Type B pancreatic cell (in vitro differentiated cells): Measurements from ENCODE around the gene ZNF687. TPM values are rescaled to one million over a fixed set of nuclear protein-coding genes. Genes with fewer than 3 reads are reported as not detected.

Experiments
- DNase-seq: peaks from one replicate; pipeline ENCODE4 v3.0.0; 2021; ENCODE audit warnings: mixed read lengths; ENCODE audit not compliant: unreplicated experiment; ENCODE audit errors: extremely low spot score
- H3K27ac Mint-ChIP-seq: 2 replicates; pipeline ENCODE4 v1.8.0; 2021; ENCODE audit warnings: mild to moderate bottlenecking, mixed read lengths
- H3K27me3 Mint-ChIP-seq: 2 replicates; pipeline ENCODE4 v1.8.0; 2021; ENCODE audit warnings: mixed read lengths
- H3K36me3 Mint-ChIP-seq: 2 replicates; pipeline ENCODE4 v1.8.0; 2021; ENCODE audit warnings: mixed read lengths
- H3K4me1 Mint-ChIP-seq: one replicate; pipeline ENCODE4 v1.8.0; 2021; ENCODE audit warnings: mixed read lengths; ENCODE audit not compliant: unreplicated experiment
- H3K4me3 Mint-ChIP-seq: 2 replicates; pipeline ENCODE4 v1.8.0; 2021; ENCODE audit warnings: mild to moderate bottlenecking, mixed read lengths
- H3K9me3 Mint-ChIP-seq: 2 replicates; pipeline ENCODE4 v1.8.0; 2021; ENCODE audit warnings: mixed read lengths
- CTCF ChIP-seq: fragments of 200-600 bp; sonication (generic); conservative IDR thresholded peaks from 2 replicates; pipeline ENCODE4 v1.5.0; 2021; ENCODE audit warnings: antibody characterized with exemption, mild to moderate bottlenecking
- total RNA-seq: library from RNA; stranded (reverse); gene quantifications from 2 replicates; pipeline ENCODE4 v1.2.1, GENCODE V29; 2021; ENCODE audit warnings: low replicate concordance

Gene ZNF687
- total RNA-seq, 1 donor from 2014 or later: 31.7 TPM

GRCh38 chr1:151293093-151293492, 11.0 kb downstream of the ZNF687 start:
- no peak overlapping the region for H3K4me3 Mint-ChIP-seq
- no peak for DNase-seq
- no peaks in the 10 kb centered on the region for H3K4me1 Mint-ChIP-seq
- H3K36me3 Mint-ChIP-seq: peaks cover 18% of the 10 kb centered on the region
- H3K27me3 Mint-ChIP-seq: no peaks in the 10 kb centered on the region
- H3K9me3 Mint-ChIP-seq: no peaks in the 10 kb centered on the region
- TF ChIP-seq CTCF: no peak
- H3K27ac Mint-ChIP-seq: no peak overlapping the region

GRCh38 chr1:151294742-151295462, 12.8 kb downstream of the ZNF687 start:
- H3K27ac Mint-ChIP-seq: peak overlapping the region; percentile 50
- no peak for TF ChIP-seq CTCF
- no peak for DNase-seq
- no peaks in the 10 kb centered on the region for H3K9me3 Mint-ChIP-seq
- peaks cover 19% of the 10 kb centered on the region for H3K36me3 Mint-ChIP-seq
- no peaks in the 10 kb centered on the region for H3K4me1 Mint-ChIP-seq
- H3K4me3 Mint-ChIP-seq: no peak overlapping the region
- no peaks in the 10 kb centered on the region for H3K27me3 Mint-ChIP-seq

GRCh38 chr1:151309811-151310323, 27.8 kb downstream of the ZNF687 start:
- H3K4me3 Mint-ChIP-seq: no peak overlapping the region
- DNase-seq: no peak
- H3K27me3 Mint-ChIP-seq: no peaks in the 10 kb centered on the region
- H3K4me1 Mint-ChIP-seq: peaks cover 16% of the 10 kb centered on the region
- TF ChIP-seq CTCF: no peak
- no peaks in the 10 kb centered on the region for H3K9me3 Mint-ChIP-seq
- peak overlapping the region; percentile 51 for H3K27ac Mint-ChIP-seq
- H3K36me3 Mint-ChIP-seq: peaks cover 29% of the 10 kb centered on the region

GRCh38 chr1:151311011-151311410, 28.9 kb downstream of the ZNF687 start:
- Mint-ChIP-seq H3K36me3 (peaks cover 19% of the 10 kb centered on the region), H3K4me3 (no peak overlapping the region), H3K9me3 (no peaks in the 10 kb centered on the region), H3K4me1 (peaks cover 16% of the 10 kb centered on the region), H3K27ac (peak overlapping the region; percentile 92), H3K27me3 (no peaks in the 10 kb centered on the region)
- TF ChIP-seq CTCF: no peak
- DNase-seq: no peak

- peaks cover 20% of the 10 kb centered on the region for H3K36me3 Mint-ChIP-seq
- no peak overlapping the region for H3K4me3 Mint-ChIP-seq
- H3K27me3 Mint-ChIP-seq: no peaks in the 10 kb centered on the region
- no peak for TF ChIP-seq CTCF
- H3K9me3 Mint-ChIP-seq: no peaks in the 10 kb centered on the region
- peak overlapping the region; percentile 92 for H3K27ac Mint-ChIP-seq
- peaks cover 16% of the 10 kb centered on the region for H3K4me1 Mint-ChIP-seq
- DNase-seq: no peak
Observed at GRCh38 chr1:151311589-151312331, 29.7 kb downstream of the ZNF687 start.
